Ascending aorta (tissue), 2 donors: Measurements from ENCODE around the gene SLC24A3. TPM values are rescaled to one million over a fixed set of nuclear protein-coding genes. Genes with fewer than 3 reads are reported as not detected.

ENCODE experiments used
- DNase-seq, 2 donors: peaks; one replicate each; pipeline ENCODE4 v3.0.0-alpha.2; 2019; ENCODE audit warnings: low spot score in 2 of 2
- H3K27ac ChIP-seq, 2 donors: fragments of 200-600 bp; sonication (generic); one replicate each; pipeline ENCODE4 v1.5.1; 2016 to 2017; ENCODE audit warnings: mild to moderate bottlenecking in 1 of 2
- H3K27me3 ChIP-seq: fragments of 200-600 bp; sonication (generic); one replicate; pipeline ENCODE4 v1.5.1; 2017
- H3K36me3 ChIP-seq, 2 donors: fragments of 200-600 bp; sonication (generic); one replicate each; pipeline ENCODE4 v1.5.1; 2016
- H3K4me1 ChIP-seq, 2 donors: fragments of 200-600 bp; sonication (generic); one replicate each; pipeline ENCODE4 v1.5.1; 2016 to 2017; ENCODE audit warnings: mild to moderate bottlenecking in 1 of 2
- H3K4me3 ChIP-seq, 2 donors: fragments of 200-600 bp; sonication (generic); one replicate each; pipeline ENCODE4 v1.5.1; 2016 to 2017; ENCODE audit warnings: mild to moderate bottlenecking in 1 of 2
- H3K9me3 ChIP-seq, 2 donors: fragments of 200-600 bp; sonication (generic); one replicate each; pipeline ENCODE4 v1.5.1; 2016
- CTCF ChIP-seq, 3 experiments: fragments of 200-600 bp in 2 of 3; fragments of 450-650 bp in 1 of 3; sonication (generic) in 2 of 3; IDR thresholded peaks; one replicate each; pipeline ENCODE4 v1.5.1; 2016 to 2019; ENCODE audit warnings: antibody characterized with exemption in 3 of 3, mild to moderate bottlenecking in 1 of 3, moderate library complexity in 1 of 3
- intact Hi-C: fragments of 100-400 bp; cut with DNase I; formaldehyde crosslinking; loops from one replicate; pipeline ENCODE4 v1.15.1; 2023
- total RNA-seq: library from RNA; depleted of rRNA; stranded (reverse); fragments of >200 nt; gene quantifications from one replicate; pipeline ENCODE4 v1.1.0, GENCODE V29; 2016

Gene SLC24A3
- total RNA-seq, 1 donor from 2014 or later = 12.9 TPM

GRCh38 chr20:19565736-19566135 is 353.3 kb downstream of the SLC24A3 start:
- Histone ChIP-seq H3K4me3 (no peak overlapping the region), H3K27ac (no peak overlapping the region), H3K4me1 (no peaks in the 10 kb centered on the region), H3K27me3 (no peaks in the 10 kb centered on the region), H3K9me3 (no peaks in the 10 kb centered on the region), H3K36me3 (no peaks in the 10 kb centered on the region)
- no peak for TF ChIP-seq CTCF (IDR thresholded peaks at IDR 0.05)
- DNase-seq = no peak
- intact Hi-C loops = no loop called here

GRCh38 chr20:19566226-19566945 is 353.9 kb downstream of the SLC24A3 start:
- Histone ChIP-seq H3K9me3 (no peaks in the 10 kb centered on the region), H3K27ac (no peak overlapping the region), H3K4me1 (no peaks in the 10 kb centered on the region), H3K36me3 (no peaks in the 10 kb centered on the region), H3K27me3 (no peaks in the 10 kb centered on the region), H3K4me3 (no peak overlapping the region)
- no peak for TF ChIP-seq CTCF (IDR thresholded peaks at IDR 0.05)
- no peak for DNase-seq
- intact Hi-C loops = no loop called here

- DNase-seq = no peak
- no peak for TF ChIP-seq CTCF (IDR thresholded peaks at IDR 0.05)
- Histone ChIP-seq H3K27ac (no peak overlapping the region), H3K27me3 (no peaks in the 10 kb centered on the region), H3K36me3 (no peaks in the 10 kb centered on the region), H3K4me3 (no peak overlapping the region), H3K4me1 (no peaks in the 10 kb centered on the region), H3K9me3 (no peaks in the 10 kb centered on the region)
- intact Hi-C loops = no loop called here
Measured at GRCh38 chr20:19568128-19568527, 355.7 kb downstream of the SLC24A3 start.

- H3K27ac ChIP-seq = no peak overlapping the region
- H3K27me3 ChIP-seq = no peaks in the 10 kb centered on the region
- H3K4me3 ChIP-seq = no peak overlapping the region
- no peaks in the 10 kb centered on the region for H3K9me3 ChIP-seq
- no peaks in the 10 kb centered on the region for H3K4me1 ChIP-seq
- DNase-seq = no peak
- intact Hi-C loops = no loop called here
- no peaks in the 10 kb centered on the region for H3K36me3 ChIP-seq
- no peak for TF ChIP-seq CTCF (IDR thresholded peaks at IDR 0.05)
Measured at GRCh38 chr20:19571996-19572395, 359.6 kb downstream of the SLC24A3 start.

GRCh38 chr20:19577692-19578091 is 365.2 kb downstream of the SLC24A3 start:
- Histone ChIP-seq H3K4me1 (no peaks in the 10 kb centered on the region), H3K9me3 (no peaks in the 10 kb centered on the region), H3K4me3 (no peak overlapping the region), H3K27ac (no peak overlapping the region), H3K27me3 (no peaks in the 10 kb centered on the region), H3K36me3 (no peaks in the 10 kb centered on the region)
- DNase-seq = no peak
- no peak for TF ChIP-seq CTCF (IDR thresholded peaks at IDR 0.05)
- intact Hi-C loops = no loop called here

GRCh38 chr20:19582782-19583181 is 370.3 kb downstream of the SLC24A3 start:
- H3K27ac ChIP-seq = no peak overlapping the region
- peak in 1 of 2 donors; percentile 39 for DNase-seq
- H3K4me3 ChIP-seq = no peak overlapping the region
- H3K4me1 ChIP-seq = no peaks in the 10 kb centered on the region
- TF ChIP-seq CTCF (IDR thresholded peaks at IDR 0.05) = no peak
- no peaks in the 10 kb centered on the region for H3K9me3 ChIP-seq
- no peaks in the 10 kb centered on the region for H3K36me3 ChIP-seq
- no peaks in the 10 kb centered on the region for H3K27me3 ChIP-seq
- intact Hi-C loops = no loop called here
